VCaP (cell line): ENCODE measurements around the gene FUT8.

Source experiments
- H3K27ac ChIP-seq: fragments of 450-650 bp; 2 replicates; pipeline ENCODE4 v1.5.1; 2017
- CTCF ChIP-seq: fragments of 450-650 bp; conservative IDR thresholded peaks from 2 replicates; pipeline ENCODE4 v1.5.1; 2017; ENCODE audit warnings: mild to moderate bottlenecking, moderate library complexity

Gene FUT8

DNA sequence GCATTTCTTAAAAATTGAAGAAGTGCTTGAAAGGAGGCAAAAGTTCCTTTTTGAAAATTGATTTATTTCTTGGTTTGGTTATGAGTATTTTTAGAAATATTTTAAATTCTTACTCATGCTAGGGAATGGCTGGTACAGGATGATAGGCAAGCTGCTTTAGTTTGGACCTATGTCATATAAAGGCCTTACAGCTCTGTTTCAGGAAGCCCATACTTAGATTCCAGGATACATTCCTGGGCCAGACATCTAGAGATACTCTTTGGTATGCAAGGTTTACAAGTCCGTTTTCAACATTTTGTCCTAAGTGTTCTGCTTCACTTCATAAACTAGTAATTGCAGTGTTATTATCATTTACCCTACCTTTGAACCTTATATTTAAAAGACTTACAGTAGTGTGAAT lies 186.8 kb downstream of the FUT8 start:
- peak overlapping the region; percentile 46 for H3K27ac ChIP-seq
- no peak for TF ChIP-seq CTCF

GRCh38 chr14:65600742-65601141 lies 188.2 kb downstream of the FUT8 start:
- no peak for TF ChIP-seq CTCF
- peak overlapping the region; percentile 46; the same call in 1 of the 2 replicates for H3K27ac ChIP-seq

- TF ChIP-seq CTCF, result no peak
- no peak overlapping the region for H3K27ac ChIP-seq
These were observed 192.0 kb downstream of the FUT8 start for GRCh38 chr14:65604535-65604934.

- peak; percentile 64 for TF ChIP-seq CTCF
These were observed 192.4 kb downstream of the FUT8 start for GRCh38 chr14:65604936-65605335.

DNA sequence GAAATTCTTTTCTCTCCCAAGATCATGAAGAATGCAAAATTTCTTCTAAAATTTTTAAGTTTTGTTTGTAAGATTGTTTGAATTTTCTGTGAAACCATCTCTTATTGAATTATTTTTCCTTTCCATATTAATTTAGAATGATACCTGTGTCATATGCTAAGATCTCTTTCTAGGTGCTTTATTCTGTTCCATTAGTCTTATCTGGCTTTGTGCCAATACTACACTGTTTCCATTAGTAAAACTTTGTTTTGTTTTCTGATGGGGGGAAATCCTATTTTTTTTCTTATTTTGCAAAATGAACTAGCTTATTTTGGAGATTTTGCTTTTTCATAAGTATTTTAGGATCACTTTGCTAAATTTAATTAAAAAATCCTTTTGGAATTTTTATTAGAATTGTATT lies 193.9 kb downstream of the FUT8 start:
- H3K27ac ChIP-seq, result no peak overlapping the region
- no peak for TF ChIP-seq CTCF

More at GRCh38 chr14:65604936-65605335, 192.4 kb downstream of the FUT8 start:
- no peak overlapping the region for H3K27ac ChIP-seq

DNA sequence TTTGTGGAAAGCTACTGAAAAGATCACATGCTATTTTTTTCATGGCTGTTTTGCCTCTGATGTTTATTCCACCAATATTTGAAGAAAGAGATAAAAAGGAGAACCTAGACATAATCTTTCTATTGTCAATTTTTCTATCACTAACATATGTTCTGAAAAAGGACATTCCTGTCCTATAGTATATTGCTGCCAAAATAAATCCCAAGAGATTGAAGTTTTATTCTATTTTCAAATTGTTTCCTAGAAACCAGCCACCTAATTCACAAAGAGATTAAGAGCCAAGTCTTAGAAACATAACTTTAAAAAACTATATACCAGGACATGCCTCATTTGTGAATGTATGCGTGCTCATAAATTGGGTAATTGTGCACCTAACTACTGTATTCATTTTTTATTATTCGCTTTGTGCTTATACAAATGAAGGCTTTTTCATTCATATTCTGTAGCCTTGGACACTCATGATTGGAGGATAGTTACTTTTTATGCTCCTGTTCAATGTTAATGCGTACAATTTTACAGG lies 200.7 kb downstream of the FUT8 start:
- no peak overlapping the region for H3K27ac ChIP-seq
- TF ChIP-seq CTCF, result no peak

- H3K27ac ChIP-seq, result no peak overlapping the region
- TF ChIP-seq CTCF, result no peak
These were observed 206.5 kb downstream of the FUT8 start for GRCh38 chr14:65618996-65619395.
